NT2/D1 (cell line): ENCODE measurements around the gene NELL1.

ENCODE experiments used
- SUZ12 ChIP-seq: IDR thresholded peaks from 2 replicates; pipeline ENCODE4 v1.6.1; 2011; ENCODE audit not compliant: insufficient read length, insufficient read depth; ENCODE audit errors: extremely low read depth
- YY1 ChIP-seq: IDR thresholded peaks from 2 replicates; pipeline ENCODE4 v1.6.1; 2011; ENCODE audit not compliant: insufficient read length, insufficient read depth
- ZNF274 ChIP-seq: IDR thresholded peaks from 2 replicates; pipeline ENCODE4 v1.6.1; 2011; ENCODE audit warnings: mild to moderate bottlenecking, low read depth, low read length

- TF ChIP-seq ZNF274 (no peak), YY1 (no peak), SUZ12 (no peak)
These were observed 185.0 kb downstream of the NELL1 start for GRCh38 chr11:20854215-20854955.
